GM12865 (cell line): Measurements from ENCODE around the gene ADAMTS17.

Source experiments
- DNase-seq: peaks from one replicate; pipeline ENCODE4 v3.0.0; 2010; ENCODE audit warnings: low read depth
- H3K4me3 ChIP-seq: 2 replicates; pipeline ENCODE4 v1.5.1; 2011; ENCODE audit warnings: mild to moderate bottlenecking, low read depth, low read length, control low read depth
- CTCF ChIP-seq: IDR thresholded peaks from 2 replicates; pipeline ENCODE4 v1.5.1; 2011; ENCODE audit warnings: low read length, control low read depth, low read depth, inconsistent platforms; ENCODE audit not compliant: insufficient read depth; ENCODE audit errors: missing control alignments

The ADAMTS17 gene

DNA sequence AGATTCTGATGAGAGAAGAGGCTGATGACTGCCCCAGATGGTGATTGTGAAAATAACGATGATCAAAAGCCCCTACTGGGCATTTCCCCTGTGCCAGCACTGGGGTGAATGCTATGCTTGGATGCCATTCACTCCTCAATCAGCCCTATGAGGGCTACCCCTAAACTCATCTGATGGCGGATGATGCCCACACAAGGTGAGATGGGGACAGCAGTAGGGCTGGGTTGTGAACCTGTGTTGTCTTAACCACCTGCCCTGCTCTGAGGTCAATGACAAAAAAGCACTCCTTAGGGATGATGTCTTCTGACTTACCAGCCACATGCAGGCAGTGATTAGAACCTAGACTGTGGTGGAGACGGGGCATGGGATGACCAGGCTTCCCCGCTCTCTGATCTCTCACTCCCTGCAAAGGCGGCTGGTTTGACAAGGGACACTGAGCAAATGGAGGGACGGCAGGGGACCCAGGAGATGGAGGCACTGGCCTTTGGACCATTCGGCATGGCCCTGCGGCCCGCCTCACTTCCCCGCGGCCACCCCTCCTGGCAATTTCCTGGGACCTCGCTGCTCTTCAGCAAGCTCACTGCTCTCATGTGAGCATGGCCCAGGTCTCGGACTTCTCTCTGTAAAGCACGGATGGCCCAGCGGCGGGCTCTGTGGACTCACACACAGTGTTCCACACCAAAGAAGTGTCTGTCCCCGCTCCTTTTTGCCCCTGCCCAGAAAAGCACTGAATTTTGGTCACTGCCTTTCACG, 357.1 kb downstream of the ADAMTS17 start:
- TF ChIP-seq CTCF: no peak
- no peak overlapping the region for H3K4me3 ChIP-seq
- no peak for DNase-seq

GRCh38 chr15:99983886-99984286, 357.9 kb downstream of the ADAMTS17 start:
- no peak overlapping the region for H3K4me3 ChIP-seq
- no peak for DNase-seq
- TF ChIP-seq CTCF: no peak

DNA sequence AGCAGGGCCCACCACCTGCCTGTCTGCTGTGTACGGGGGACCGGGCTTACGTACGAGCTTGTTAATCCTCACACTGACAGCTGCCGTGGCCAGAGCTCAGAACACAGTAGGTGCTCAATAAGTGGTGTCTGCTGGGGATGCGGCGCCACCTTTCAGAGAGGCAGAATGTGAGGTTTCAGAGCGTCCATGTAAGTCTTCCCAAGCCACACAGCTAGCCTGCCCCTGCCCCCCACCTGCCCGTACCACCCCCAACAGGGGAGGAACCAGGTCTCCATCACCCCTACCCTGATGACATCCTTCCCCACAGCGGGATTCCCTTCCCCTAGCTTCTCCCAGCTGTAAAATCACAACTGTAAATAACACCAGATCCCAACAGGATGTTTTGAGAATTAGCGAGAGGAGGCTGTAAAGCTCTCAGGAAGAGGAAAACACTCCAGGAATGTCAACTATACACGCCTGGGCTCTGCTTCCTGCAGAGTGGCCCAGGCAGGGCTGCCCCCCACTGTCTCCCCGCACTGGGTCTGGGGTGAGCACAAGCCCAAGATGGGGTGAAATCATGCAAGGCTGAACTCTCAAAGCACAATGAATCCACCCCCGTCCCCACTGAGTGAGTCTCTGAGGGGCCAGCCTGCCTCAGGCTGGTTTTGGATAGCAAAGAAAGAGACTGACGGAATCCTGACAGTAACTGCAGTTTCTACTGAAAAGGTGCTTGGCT, 358.4 kb downstream of the ADAMTS17 start:
- DNase-seq: no peak
- no peak overlapping the region for H3K4me3 ChIP-seq
- TF ChIP-seq CTCF: no peak

- no peak for DNase-seq
- H3K4me3 ChIP-seq: no peak overlapping the region
Observed at GRCh38 chr15:99982662-99983061, 359.1 kb downstream of the ADAMTS17 start.

GRCh38 chr15:99981839-99982658, 359.7 kb downstream of the ADAMTS17 start:
- no peak for TF ChIP-seq CTCF
- H3K4me3 ChIP-seq: no peak overlapping the region
- DNase-seq: no peak

More at GRCh38 chr15:99982662-99983061, 359.1 kb downstream of the ADAMTS17 start:
- TF ChIP-seq CTCF: no peak

DNA sequence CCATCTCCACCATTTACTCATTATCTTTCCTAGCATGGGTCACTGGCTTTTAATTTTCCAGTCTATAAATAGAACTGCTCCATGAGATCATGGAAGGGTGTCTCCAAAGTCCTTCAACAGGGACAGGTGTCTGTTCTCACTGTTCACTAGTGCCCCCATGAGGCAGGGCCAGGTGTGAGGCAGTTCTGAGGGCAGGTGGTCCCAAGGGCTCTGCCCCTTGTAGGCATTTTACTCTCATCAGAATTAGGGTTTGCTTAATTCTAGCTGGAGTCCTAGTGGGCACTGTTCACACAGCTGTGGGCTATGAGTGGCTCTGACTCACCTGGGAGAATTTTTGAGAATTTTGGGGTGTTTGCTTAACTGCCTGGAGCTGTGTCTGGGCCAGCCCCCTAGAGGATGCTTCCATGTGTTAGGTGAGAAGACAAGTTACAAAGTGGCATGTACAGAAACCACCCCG, 360.6 kb downstream of the ADAMTS17 start:
- no peak overlapping the region for H3K4me3 ChIP-seq
- DNase-seq: no peak
- TF ChIP-seq CTCF: no peak
